Measurements from ENCODE around the gene HOXA11. TPM values are rescaled to one million over a fixed set of nuclear protein-coding genes. Genes with fewer than 3 reads are reported as not detected.
A peak's percentile ranks its signal among the peaks of the same experiment; 100 is the strongest.

Gene HOXA11
- total and polyA plus RNA-seq, 2 of the 4 experiments (the other 2 are of a cell fraction) = 0.05 TPM; not detected in 1

- ChIA-PET CTCF (interaction anchor here (0.8 kb wide), 1 partner anchor 9 kb away, joined by 3 read pairs; no protein-coding TSS in a partner anchor), POLR2A (ENCODE audit: unreplicated experiment) (no interaction called here)
- 0 out of 4 replicates have a peak, but pooled peaks cover 0 to 19% of the 10 kb centered on the region in 2 experiments for H3K79me1 ChIP-seq (ENCODE audit: low read depth in 1 of 2, low read length in 2 of 2)
- H3K27me3 ChIP-seq (ENCODE audit: control insufficient read depth, insufficient read depth, low read length) = no peaks in the 10 kb centered on the region
- H4K8ac ChIP-seq (ENCODE audit: low read depth in 2 of 2, low read length in 2 of 2) = peak overlapping the region; percentile 47 to 68; a peak in 2 of 4 replicates
- H3K56ac ChIP-seq (ENCODE audit: extremely low read depth, insufficient read depth, low read length) = no peak overlapping the region
- H2AFZ ChIP-seq (replicated peaks; ENCODE audit: low read length, poor library complexity) = peak overlapping the region; percentile 87
- no peaks in the 10 kb centered on the region for H3K9me3 ChIP-seq (ENCODE audit: control insufficient read depth, insufficient read depth, low read length)
- peak overlapping the region; percentile 81 for H3K27ac ChIP-seq (ENCODE audit: insufficient read depth, low read length)
- H3K9me1 ChIP-seq (ENCODE audit: insufficient read depth, low read length) = peaks cover 3% of the 10 kb centered on the region; the same call in 1 of the 2 replicates
- H3K4me2 ChIP-seq (ENCODE audit: low read depth, low read length) = peak overlapping the region; percentile 87
- H4K5ac ChIP-seq (ENCODE audit: low read depth, low read length) = peak overlapping the region; percentile 67; the same call in 1 of the 2 replicates
- WGBS, 2 experiments (ENCODE audit: extremely low coverage in 2 of 2, insufficient read length in 1 of 2) = 60% methylated on average over 5 of the region's 22 CpGs; no CpG with 5 or more reads in 1 of the 2 experiments
- no peak overlapping the region for H3K4me3 ChIP-seq (ENCODE audit: insufficient read depth, low read depth, low read length)
- H4K20me1 ChIP-seq (ENCODE audit: insufficient read depth, low read length) = no peaks in the 10 kb centered on the region
- BruUV-seq (replicated peaks) = no TSS peak
- peak overlapping the region; percentile 15; the same call in 1 of the 2 replicates for H3K4ac ChIP-seq (ENCODE audit: low read depth, low read length)
- H4K91ac ChIP-seq (ENCODE audit: insufficient read depth, low read depth, low read length) = peak overlapping the region; percentile 12; the same call in 1 of the 2 replicates
- H3K36me3 ChIP-seq (ENCODE audit: control insufficient read depth, insufficient read depth, low read length) = no peaks in the 10 kb centered on the region
- H2BK120ac ChIP-seq (ENCODE audit: low read depth, low read length) = peak overlapping the region; percentile 2; the same call in 1 of the 2 replicates
- H3K23ac ChIP-seq (ENCODE audit: low read depth, low read length) = no peak overlapping the region
- peaks cover 8% of the 10 kb centered on the region; the same call in 1 of the 2 replicates for H3K4me1 ChIP-seq (ENCODE audit: control insufficient read depth, insufficient read depth, low read length)
- no peak overlapping the region for H2BK20ac ChIP-seq (ENCODE audit: low read depth, low read length)
- H2AK5ac ChIP-seq (ENCODE audit: low read depth, low read length) = no peak overlapping the region
- ATAC-seq (ENCODE audit: low read depth) (no peak), DNase-seq (no peak)
- dilution Hi-C loops (cut with HindIII; ENCODE audit: low sequenced_read_pairs, unreplicated experiment) = no loop called here
- in situ Hi-C loops (cut with MboI; ENCODE audit: low sequenced_read_pairs) = no loop called here
- peak overlapping the region; percentile 54; the same call in 1 of the 2 replicates for H3K9ac ChIP-seq (ENCODE audit: low read depth, low read length)
- no peak overlapping the region for H3K14ac ChIP-seq (replicated peaks; ENCODE audit: low read depth, low read length)
- peak overlapping the region; percentile 31; the same call in 1 of the 2 replicates for H3K18ac ChIP-seq (ENCODE audit: low read depth, low read length)
- H2AK9ac ChIP-seq (replicated peaks; ENCODE audit: low read depth, low read length, poor library complexity) = no peak overlapping the region
- peak overlapping the region; percentile 18 for H2BK5ac ChIP-seq (ENCODE audit: low read depth, low read length, poor library complexity, severe bottlenecking)
- no peak overlapping the region for H2BK15ac ChIP-seq (ENCODE audit: low read depth, low read length)
- intact Hi-C loops (cut with micrococcal nuclease) = no loop called here
- no peak for TF ChIP-seq SMC3 (IDR thresholded peaks at IDR 0.05; ENCODE audit: low read depth, low read length)
- TF ChIP-seq POLR2A (IDR thresholded peaks at IDR 0.05; ENCODE audit: low read depth, low read length) = no peak
- no peak for TF ChIP-seq FOS (IDR thresholded peaks at IDR 0.05; ENCODE audit: low read depth, low read length)
- TF ChIP-seq MXI1 (IDR thresholded peaks at IDR 0.05; ENCODE audit: borderline replicate concordance, low read depth, low read length) = no peak
- no peak for TF ChIP-seq MAFK (IDR thresholded peaks at IDR 0.05; ENCODE audit: low read depth, low read length)
- TF ChIP-seq RAD21 (IDR thresholded peaks at IDR 0.05; ENCODE audit: low read length) = no peak
- no peak for TF ChIP-seq CHD1 (IDR thresholded peaks at IDR 0.05; ENCODE audit: low read depth, low read length)
- TF ChIP-seq BHLHE40 (IDR thresholded peaks at IDR 0.05; ENCODE audit: low read depth, low read length) = no peak
- no peak for TF ChIP-seq ELK1 (IDR thresholded peaks at IDR 0.05; ENCODE audit: borderline replicate concordance, low read depth, low read length)
- no peak for TF ChIP-seq RFX5 (IDR thresholded peaks at IDR 0.05; ENCODE audit: low read depth, low read length)
- TF ChIP-seq CTCF (conservative IDR thresholded peaks at IDR 0.05; ENCODE audit: low read depth, low read length) = no peak
- no peak for TF ChIP-seq CEBPB (IDR thresholded peaks at IDR 0.05; ENCODE audit: low read depth, low read length)
- no peak for TF ChIP-seq MAZ (IDR thresholded peaks at IDR 0.05; ENCODE audit: borderline replicate concordance, low read depth, low read length)
- no peak for TF ChIP-seq RCOR1 (IDR thresholded peaks at IDR 0.05; ENCODE audit: insufficient replicate concordance, low read length)
- TF ChIP-seq NFE2L2 (IDR thresholded peaks at IDR 0.05; ENCODE audit: low read depth, low read length) = no peak
Observed at GRCh38 chr7:27152816-27153442, 32.1 kb downstream of the HOXA11 start.

All from IMR-90 (cell line).